Anterior cingulate cortex (tissue), 58 donors: ENCODE data around the gene NKX1-2.

Experiments used
- DNase-seq, 58 donors: peaks; one replicate each; lab custom pipeline; 2025; lab: John Stamatoyannopoulos, UW

The NKX1-2 gene

GRCh38 chr10:124476043-124476725 is 26.3 kb upstream of the NKX1-2 start:
- DNase-seq, result no peak

- no peak for DNase-seq
These were observed 24.8 kb upstream of the NKX1-2 start for GRCh38 chr10:124474514-124475070.

GRCh38 chr10:124473070-124473469 is 23.2 kb upstream of the NKX1-2 start:
- no peak for DNase-seq

- no peak for DNase-seq
These were observed 22.2 kb upstream of the NKX1-2 start for GRCh38 chr10:124472071-124472470.

GRCh38 chr10:124470544-124471434 is 21.0 kb upstream of the NKX1-2 start:
- no peak for DNase-seq

- no peak for DNase-seq
These were observed 20.2 kb upstream of the NKX1-2 start for GRCh38 chr10:124469956-124470484.

GRCh38 chr10:124468624-124469023 is 18.8 kb upstream of the NKX1-2 start:
- no peak for DNase-seq

- DNase-seq, result no peak
These were observed 17.3 kb upstream of the NKX1-2 start for GRCh38 chr10:124467165-124467564.

GRCh38 chr10:124465777-124466488 is 16.1 kb upstream of the NKX1-2 start:
- no peak for DNase-seq

- DNase-seq, result no peak
These were observed 15.4 kb upstream of the NKX1-2 start for GRCh38 chr10:124465003-124465776.

- no peak for DNase-seq
These were observed 14.5 kb upstream of the NKX1-2 start for GRCh38 chr10:124464028-124464965.

GRCh38 chr10:124462348-124462695 is 12.5 kb upstream of the NKX1-2 start:
- no peak for DNase-seq

- peak; percentile 26 to 89 (median 80) for DNase-seq
These were observed 12.0 kb upstream of the NKX1-2 start, which contains the start of gene LHPP for GRCh38 chr10:124461642-124462347. Gene LHPP, plus strand, starts transcription at chr10:124461823. Its CDS starts 40 bp downstream, at chr10:124461863.

GRCh38 chr10:124460144-124460543 is 10.3 kb upstream of the NKX1-2 start:
- no peak for DNase-seq

GRCh38 chr10:124459395-124459794 is 9.6 kb upstream of the NKX1-2 start:
- DNase-seq, result no peak

- DNase-seq, result no peak
These were observed 9.1 kb upstream of the NKX1-2 start for GRCh38 chr10:124458889-124459288.

GRCh38 chr10:124458473-124458872 is 8.6 kb upstream of the NKX1-2 start:
- no peak for DNase-seq

GRCh38 chr10:124455441-124455840 is 5.6 kb upstream of the NKX1-2 start:
- no peak for DNase-seq
